A673 (cell line): ENCODE measurements around the gene CMC1. TPM values are rescaled to one million over a fixed set of nuclear protein-coding genes. Genes with fewer than 3 reads are reported as not detected.

Experiments
- BruUV-seq: library from RNA; stranded (reverse); fragments of 400-500 nt; replicated peaks from 2 replicates; lab custom pipeline; 2021; lab: Mats Ljungman, UMichigan
- CTCF ChIA-PET: fragments of 300-600 bp; sonication (Branson Sonifier 250); formaldehyde crosslinking; loops from one replicate; lab custom pipeline; 2022; ENCODE audit warnings: antibody characterized with exemption; lab: Charles Lee
- POLR2A ChIA-PET: fragments of 300-600 bp; sonication (Branson Sonifier 250); formaldehyde crosslinking; loops from one replicate; lab custom pipeline; 2022; ENCODE audit warnings: antibody characterized with exemption; ENCODE audit not compliant: low non-redundant PET; lab: Charles Lee
- DNase-seq: peaks from one replicate; pipeline ENCODE4 v3.0.0-alpha.2; 2015; ENCODE audit warnings: low spot score
- H3K27ac ChIP-seq: fragments of 200-600 bp; sonication (generic); 2 replicates; pipeline ENCODE4 v1.5.1; 2016; ENCODE audit warnings: mixed run types, low read depth, mild to moderate bottlenecking, mixed read lengths, antibody characterized with exemption, low read length; ENCODE audit not compliant: poor library complexity, severe bottlenecking
- H3K27me3 ChIP-seq: fragments of 200-600 bp; sonication (generic); replicated peaks from 2 replicates; pipeline ENCODE4 v1.6.1; 2017; ENCODE audit warnings: mixed run types, low read depth, mild to moderate bottlenecking, mixed read lengths, antibody characterized with exemption, low read length; ENCODE audit not compliant: insufficient read depth, poor library complexity
- H3K36me3 ChIP-seq: fragments of 200-600 bp; sonication (generic); 2 replicates; pipeline ENCODE4 v1.6.1; 2016; ENCODE audit warnings: mixed run types, mild to moderate bottlenecking, mixed read lengths, antibody characterized with exemption, low read length; ENCODE audit not compliant: insufficient read depth, poor library complexity, severe bottlenecking
- H3K4me1 ChIP-seq: fragments of 200-600 bp; sonication (generic); 2 replicates; pipeline ENCODE4 v1.6.1; 2017; ENCODE audit warnings: mixed run types, mild to moderate bottlenecking, mixed read lengths, antibody characterized with exemption, low read length; ENCODE audit not compliant: insufficient read depth, poor library complexity, severe bottlenecking
- H3K4me3 ChIP-seq: fragments of 200-600 bp; sonication (generic); 2 replicates; pipeline ENCODE4 v1.5.1; 2016; ENCODE audit warnings: low read depth, mixed run types, mild to moderate bottlenecking, mixed read lengths, low read length; ENCODE audit not compliant: poor library complexity, severe bottlenecking
- H3K9me3 ChIP-seq: fragments of 200-600 bp; sonication (generic); 2 replicates; pipeline ENCODE4 v1.6.1; 2016; ENCODE audit warnings: mixed run types, low read depth, mild to moderate bottlenecking, mixed read lengths, antibody characterized with exemption, low read length; ENCODE audit not compliant: poor library complexity, severe bottlenecking
- CTCF ChIP-seq: fragments of 300-800, 200-600 bp; sonication (generic); conservative IDR thresholded peaks from 2 replicates; pipeline ENCODE4 v1.5.1; 2017; ENCODE audit warnings: low read depth, mild to moderate bottlenecking, antibody characterized with exemption, low read length, moderate library complexity, mixed read lengths
- EZH2 ChIP-seq: fragments of 200-600 bp; sonication (generic); IDR thresholded peaks from 2 replicates; pipeline ENCODE4 v1.6.1; 2017; ENCODE audit warnings: borderline replicate concordance, low read depth, mild to moderate bottlenecking, mixed read lengths, antibody characterized with exemption, low read length; ENCODE audit not compliant: poor library complexity, severe bottlenecking
- intact Hi-C: fragments of 100-400 bp; cut with micrococcal nuclease; formaldehyde crosslinking; loops from one replicate; pipeline ENCODE4 v1.10.0; 2022; ENCODE audit not compliant: unreplicated experiment
- total RNA-seq: library from RNA; stranded (reverse); gene quantifications from 2 replicates; pipeline ENCODE4 v1.2.3, GENCODE V29; 2021

Gene CMC1
- total RNA-seq, 1 experiment from 2014 or later: 19.3 TPM

- H3K4me3 ChIP-seq: no peak overlapping the region
- POLR2A ChIA-PET: no interaction called here
- intact Hi-C loops: no loop called here
Measured at GRCh38 chr3:28226020-28226419, 15.4 kb upstream of the CMC1 start.

GRCh38 chr3:28228623-28229022, 12.8 kb upstream of the CMC1 start:
- no TSS peak for BruUV-seq
- Histone ChIP-seq H3K9me3 (no peaks in the 10 kb centered on the region), H3K36me3 (no peaks in the 10 kb centered on the region), H3K4me3 (no peak overlapping the region), H3K4me1 (no peaks in the 10 kb centered on the region), H3K27ac (no peak overlapping the region), H3K27me3 (no peaks in the 10 kb centered on the region)
- ChIA-PET POLR2A (no interaction called here), CTCF (no interaction called here)
- DNase-seq: no peak
- no peak for TF ChIP-seq EZH2
- no peak for TF ChIP-seq CTCF
- intact Hi-C loops: no loop called here

More at GRCh38 chr3:28226020-28226419, 15.4 kb upstream of the CMC1 start:
- CTCF ChIA-PET: no interaction called here
- no peaks in the 10 kb centered on the region for H3K9me3 ChIP-seq
- no TSS peak for BruUV-seq
- no peaks in the 10 kb centered on the region for H3K36me3 ChIP-seq
- no peaks in the 10 kb centered on the region for H3K27me3 ChIP-seq
- H3K4me1 ChIP-seq: no peaks in the 10 kb centered on the region
- H3K27ac ChIP-seq: no peak overlapping the region
- no peak for TF ChIP-seq CTCF
- no peak for TF ChIP-seq EZH2
- no peak for DNase-seq

GRCh38 chr3:28232659-28233058, 8.8 kb upstream of the CMC1 start:
- no TSS peak for BruUV-seq
- POLR2A ChIA-PET: no interaction called here
- CTCF ChIA-PET: no interaction called here

More at GRCh38 chr3:28232659-28233058, 8.8 kb upstream of the CMC1 start:
- H3K4me1 ChIP-seq: no peaks in the 10 kb centered on the region
- no peaks in the 10 kb centered on the region for H3K9me3 ChIP-seq
- DNase-seq: no peak
- H3K27ac ChIP-seq: no peak overlapping the region
- H3K4me3 ChIP-seq: no peak overlapping the region
- intact Hi-C loops: no loop called here
- no peak for TF ChIP-seq EZH2
- no peak for TF ChIP-seq CTCF
- no peaks in the 10 kb centered on the region for H3K27me3 ChIP-seq
- H3K36me3 ChIP-seq: no peaks in the 10 kb centered on the region
